GM12878 (cell line): Measurements from ENCODE around the gene RBM7. TPM values are rescaled to one million over a fixed set of nuclear protein-coding genes. Genes with fewer than 3 reads are reported as not detected.

ENCODE experiments used
- ATAC-seq: fragments of 200-7000 bp; cut with Tn5 transposase; 3 replicates; pipeline ENCODE4 v1.9.1; 2020; ENCODE audit warnings: mild to moderate bottlenecking, moderate library complexity
- BruUV-seq: library from RNA; stranded (reverse); fragments of 400-500 nt; replicated peaks from 2 replicates; lab custom pipeline; 2021; lab: Mats Ljungman, UMichigan
- CTCF ChIA-PET: fragments of 300-600 bp; sonication (Branson Sonifier 250); formaldehyde crosslinking; extraction: SDS; loops from one replicate; lab custom pipeline; 2021; ENCODE audit warnings: inconsistent platforms; lab: Yijun Ruan, JAX
- POLR2A ChIA-PET: fragments of 350-600 bp; formaldehyde crosslinking; extraction: SDS; loops from one replicate; lab custom pipeline; 2021; ENCODE audit warnings: inconsistent platforms; lab: Charles Lee
- RAD21 ChIA-PET: fragments of 300-600 bp; sonication (Branson Sonifier 250); formaldehyde crosslinking; loops from one replicate; lab custom pipeline; 2023; ENCODE audit warnings: antibody characterized with exemption; ENCODE audit not compliant: unreplicated experiment; lab: Charles Lee
- SMC1A ChIA-PET: fragments of 300-600 bp; sonication (Branson Sonifier 250); formaldehyde crosslinking; loops from one replicate; lab custom pipeline; 2023; ENCODE audit not compliant: unreplicated experiment, uncharacterized antibody; lab: Charles Lee
- DNase-seq: peaks from one replicate; pipeline ENCODE4 v3.0.0-alpha.2; 2011; ENCODE audit warnings: low read depth, low spot score
- FAIRE-seq: peaks from 3 replicates; lab custom pipeline; 2011; peaks lifted over from hg19 to GRCh38; lab: Jason Lieb, UNC
- H2AFZ ChIP-seq: 2 replicates; pipeline ENCODE4 v1.6.0; 2011; ENCODE audit warnings: low read depth, low read length, control low read depth; ENCODE audit not compliant: control insufficient read depth
- H3K27ac ChIP-seq: 2 replicates; pipeline ENCODE4 v1.5.1; 2011; ENCODE audit warnings: control low read depth; ENCODE audit not compliant: control insufficient read depth, insufficient read depth
- H3K27me3 ChIP-seq, 2 experiments: replicated peaks in 1 of 2; 2 replicates each; pipeline versions ENCODE4 v1.6.0 to v1.6.1; 2011; ENCODE audit warnings: low read length in 1 of 2; ENCODE audit not compliant: control insufficient read depth in 2 of 2, insufficient read depth in 2 of 2
- H3K36me3 ChIP-seq, 2 experiments: 2 replicates each; pipeline ENCODE4 v1.5.1; 2011; ENCODE audit warnings: low read length in 1 of 2; ENCODE audit not compliant: control insufficient read depth in 2 of 2, insufficient read depth in 2 of 2
- H3K4me1 ChIP-seq: 2 replicates; pipeline ENCODE4 v1.6.1; 2011; ENCODE audit warnings: mild to moderate bottlenecking, low read length, moderate library complexity, mixed read lengths; ENCODE audit not compliant: control insufficient read depth, insufficient read depth
- H3K4me2 ChIP-seq: 2 replicates; pipeline ENCODE4 v1.6.0; 2011; ENCODE audit warnings: control low read depth; ENCODE audit not compliant: control insufficient read depth, insufficient read depth
- H3K4me3 ChIP-seq: fragments of 200-600 bp; sonication (generic); 2 replicates; pipeline ENCODE4 v1.5.1; 2016
- H3K79me2 ChIP-seq: 2 replicates; pipeline ENCODE4 v1.6.0; 2011; ENCODE audit warnings: low read length; ENCODE audit not compliant: control insufficient read depth, insufficient read depth
- H3K9ac ChIP-seq: 2 replicates; pipeline ENCODE4 v1.8.0; 2011; ENCODE audit warnings: low read length, control low read depth, mixed read lengths; ENCODE audit not compliant: control insufficient read depth, insufficient read depth
- H3K9me3 ChIP-seq: replicated peaks from 3 replicates; pipeline ENCODE4 v1.5.1; 2011; ENCODE audit warnings: mild to moderate bottlenecking, low read length; ENCODE audit not compliant: control insufficient read depth, insufficient read depth
- H4K20me1 ChIP-seq: 2 replicates; pipeline ENCODE4 v1.6.0; 2011; ENCODE audit not compliant: control insufficient read depth, insufficient read depth
- CEBPB ChIP-seq, 2 experiments: fragments of 150-350 bp in 1 of 2; IDR thresholded peaks; 2 replicates each; pipeline ENCODE4 v1.6.1; 2012 to 2014; ENCODE audit warnings: low read depth in 2 of 2, low read length in 2 of 2, borderline replicate concordance in 1 of 2, inconsistent platforms in 1 of 2
- CUX1 ChIP-seq: IDR thresholded peaks from 2 replicates; pipeline ENCODE4 v1.6.1; 2012; ENCODE audit warnings: improper control_type of control experiment, low read depth, low read length; ENCODE audit not compliant: insufficient replicate concordance
- MYB ChIP-seq: fragments of 150-350 bp; IDR thresholded peaks from 2 replicates; pipeline ENCODE4 v1.6.1; 2014; ENCODE audit warnings: mild to moderate bottlenecking, low read depth, low read length, borderline replicate concordance
- RELB ChIP-seq: fragments of 450-650 bp; IDR thresholded peaks from 2 replicates; pipeline ENCODE4 v1.6.1; 2017; ENCODE audit warnings: low read depth, mild to moderate bottlenecking, moderate library complexity
- ZBTB40 ChIP-seq: fragments of 450-650 bp; IDR thresholded peaks from 2 replicates; pipeline ENCODE4 v1.6.1; 2016; ENCODE audit warnings: mild to moderate bottlenecking, moderate library complexity, borderline replicate concordance
- ZNF592 ChIP-seq: fragments of 450-650 bp; IDR thresholded peaks from 2 replicates; pipeline ENCODE4 v1.6.1; 2017; ENCODE audit warnings: mild to moderate bottlenecking, moderate library complexity
- WGBS: methylation state at CpG from one replicate; pipeline ENCODE4 v1.1.6; 2016; ENCODE audit warnings: low lambda C conversion rate; ENCODE audit not compliant: insufficient replicate concordance, insufficient coverage; ENCODE audit errors: missing lambda C conversion rate; 5-methylcytosine and 5-hydroxymethylcytosine counted together
- in situ Hi-C: fragments of 300-500 bp; cut with MboI; formaldehyde crosslinking; loops from 9 replicates; pipeline ENCODE4 v1.14.3; 2018; ENCODE audit warnings: mixed read lengths
- intact Hi-C: fragments of 100-400 bp; cut with micrococcal nuclease; formaldehyde crosslinking; loops from one replicate; pipeline ENCODE4 v1.14.2; 2022; ENCODE audit not compliant: unreplicated experiment
- polyA plus RNA-seq, 11 experiments: library from polyadenylated mRNA; depleted of rRNA in 4 of 11; unstranded in 6 of 11; stranded (reverse) in 5 of 11; fragments of >200 nt; fragmentation: Nextera tagmentation in 4 of 11; fragmentation: Illumina TruSeq in 1 of 11; extraction: Ambion mirVana in 4 of 11; extraction: Trizol in 1 of 11; gene quantifications; 1 replicate in 1 of 11; 2 replicates in 10 of 11; pipeline versions ENCODE4 v1.2.1 to v1.2.3, GENCODE V29; 2011 to 2016; ENCODE audit warnings: inconsistent platforms in 2 of 11, missing spikeins in 2 of 11, low read depth in 1 of 11
- total RNA-seq, 4 experiments: library from RNA; depleted of rRNA in 3 of 4; stranded (reverse); fragments of >200 nt in 3 of 4; fragmentation: Illumina TruSeq in 1 of 4; extraction: Trizol in 1 of 4; gene quantifications; 2 replicates each; pipeline versions ENCODE4 v1.2.1 to v1.2.3, GENCODE V29; 2013 to 2021

The RBM7 gene
- total and polyA plus RNA-seq, 10 of the 15 experiments (the other 5 are each of a cell fraction or from before 2014, with no cell fraction given) = 17.0 to 46.2 (median 26.0) TPM

- WGBS = 12% methylated on average over 5 of the region's 5 CpGs
- ATAC-seq = no peak
- Histone ChIP-seq H3K36me3 (no peaks in the 10 kb centered on the region), H3K27me3 (peaks cover 2 to 10% of the 10 kb centered on the region in 2 experiments; a peak in 3 of 4 replicates), H3K9ac (no peak overlapping the region), H3K4me3 (no peak overlapping the region), H2AFZ (no peak overlapping the region), H4K20me1 (no peaks in the 10 kb centered on the region; the same call in 1 of the 2 replicates), H3K79me2 (no peaks in the 10 kb centered on the region), H3K9me3 (no peaks in the 10 kb centered on the region), H3K27ac (no peak overlapping the region), H3K4me1 (no peaks in the 10 kb centered on the region), H3K4me2 (no peak overlapping the region)
- RAD21 ChIA-PET = no interaction called here
- no peak for FAIRE-seq
- BruUV-seq = no TSS peak
- CTCF ChIA-PET = no interaction called here
- SMC1A ChIA-PET = no interaction called here
- POLR2A ChIA-PET = no interaction called here
- in situ Hi-C loops = no loop called here
- intact Hi-C loops = no loop called here
- no peak for DNase-seq
- no peak for TF ChIP-seq CEBPB (IDR thresholded peaks at IDR 0.05; ENCODE audit: borderline replicate concordance in 1 of 2, low read depth in 2 of 2, low read length in 2 of 2)
- TF ChIP-seq ZBTB40 = no peak
- no peak for TF ChIP-seq RELB
- TF ChIP-seq MYB = no peak
- no peak for TF ChIP-seq ZNF592
- TF ChIP-seq CUX1 = no peak
These were observed 31.4 kb upstream of the RBM7 start for GRCh38 chr11:114368918-114369680.
